ENCODE results near the gene NEK10.

DNA sequence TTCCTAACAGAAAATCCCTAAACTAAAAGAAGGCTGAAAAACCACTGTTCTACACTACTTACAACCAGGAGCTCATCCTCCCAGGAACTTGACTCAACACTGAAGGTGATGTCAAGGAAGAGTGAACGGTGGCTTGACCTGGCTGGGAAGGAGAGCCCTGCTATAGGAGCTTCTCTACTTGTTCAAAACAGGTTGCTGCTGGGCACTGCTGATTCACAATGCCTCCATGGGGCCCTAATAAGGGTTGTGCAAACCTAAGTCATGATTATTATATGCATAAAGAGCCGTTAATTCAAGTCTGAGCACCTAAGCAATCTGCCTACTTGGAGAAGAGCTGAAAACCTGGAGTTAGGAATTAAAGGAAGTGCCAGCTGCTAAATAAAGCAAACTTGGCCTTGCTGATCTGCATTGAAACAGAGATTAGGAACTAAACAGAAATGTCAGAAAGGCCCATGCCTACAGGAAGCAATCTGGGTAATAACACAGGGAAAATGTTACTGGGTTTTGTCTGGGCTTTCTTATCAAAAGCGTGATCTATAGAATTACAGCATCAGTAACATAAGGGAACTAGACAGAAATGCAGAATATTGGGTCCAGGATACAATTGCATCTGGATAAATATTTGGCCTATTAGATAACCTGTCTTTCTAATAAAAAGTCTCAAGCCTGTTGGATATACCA is 243.2 kb downstream of the NEK10 start:
- TF ChIP-seq CTCF (IDR thresholded peaks at IDR 0.05 in 2 of 3, conservative IDR thresholded peaks at IDR 0.05 in 1 of 3; ENCODE audit: insufficient read depth in 2 of 3, low read depth in 1 of 3, low read length in 3 of 3) (no peak), GATA2 (CRISPR knock-in tag; IDR thresholded peaks at IDR 0.05) (no peak), POLR2AphosphoS5 (IDR thresholded peaks at IDR 0.05; ENCODE audit: control insufficient read depth, insufficient read depth, low read depth, low read length) (no peak), ZBTB26 (CRISPR knock-in tag; IDR thresholded peaks at IDR 0.05) (no peak), GABPA (tag; conservative IDR thresholded peaks at IDR 0.05; ENCODE audit: low read depth) (no peak), CCAR2 (IDR thresholded peaks at IDR 0.05; ENCODE audit: low read depth, low read length) (no peak), ELK1 (CRISPR knock-in tag; IDR thresholded peaks at IDR 0.05) (no peak)
- TF ChIP-seq, protein P1, sequence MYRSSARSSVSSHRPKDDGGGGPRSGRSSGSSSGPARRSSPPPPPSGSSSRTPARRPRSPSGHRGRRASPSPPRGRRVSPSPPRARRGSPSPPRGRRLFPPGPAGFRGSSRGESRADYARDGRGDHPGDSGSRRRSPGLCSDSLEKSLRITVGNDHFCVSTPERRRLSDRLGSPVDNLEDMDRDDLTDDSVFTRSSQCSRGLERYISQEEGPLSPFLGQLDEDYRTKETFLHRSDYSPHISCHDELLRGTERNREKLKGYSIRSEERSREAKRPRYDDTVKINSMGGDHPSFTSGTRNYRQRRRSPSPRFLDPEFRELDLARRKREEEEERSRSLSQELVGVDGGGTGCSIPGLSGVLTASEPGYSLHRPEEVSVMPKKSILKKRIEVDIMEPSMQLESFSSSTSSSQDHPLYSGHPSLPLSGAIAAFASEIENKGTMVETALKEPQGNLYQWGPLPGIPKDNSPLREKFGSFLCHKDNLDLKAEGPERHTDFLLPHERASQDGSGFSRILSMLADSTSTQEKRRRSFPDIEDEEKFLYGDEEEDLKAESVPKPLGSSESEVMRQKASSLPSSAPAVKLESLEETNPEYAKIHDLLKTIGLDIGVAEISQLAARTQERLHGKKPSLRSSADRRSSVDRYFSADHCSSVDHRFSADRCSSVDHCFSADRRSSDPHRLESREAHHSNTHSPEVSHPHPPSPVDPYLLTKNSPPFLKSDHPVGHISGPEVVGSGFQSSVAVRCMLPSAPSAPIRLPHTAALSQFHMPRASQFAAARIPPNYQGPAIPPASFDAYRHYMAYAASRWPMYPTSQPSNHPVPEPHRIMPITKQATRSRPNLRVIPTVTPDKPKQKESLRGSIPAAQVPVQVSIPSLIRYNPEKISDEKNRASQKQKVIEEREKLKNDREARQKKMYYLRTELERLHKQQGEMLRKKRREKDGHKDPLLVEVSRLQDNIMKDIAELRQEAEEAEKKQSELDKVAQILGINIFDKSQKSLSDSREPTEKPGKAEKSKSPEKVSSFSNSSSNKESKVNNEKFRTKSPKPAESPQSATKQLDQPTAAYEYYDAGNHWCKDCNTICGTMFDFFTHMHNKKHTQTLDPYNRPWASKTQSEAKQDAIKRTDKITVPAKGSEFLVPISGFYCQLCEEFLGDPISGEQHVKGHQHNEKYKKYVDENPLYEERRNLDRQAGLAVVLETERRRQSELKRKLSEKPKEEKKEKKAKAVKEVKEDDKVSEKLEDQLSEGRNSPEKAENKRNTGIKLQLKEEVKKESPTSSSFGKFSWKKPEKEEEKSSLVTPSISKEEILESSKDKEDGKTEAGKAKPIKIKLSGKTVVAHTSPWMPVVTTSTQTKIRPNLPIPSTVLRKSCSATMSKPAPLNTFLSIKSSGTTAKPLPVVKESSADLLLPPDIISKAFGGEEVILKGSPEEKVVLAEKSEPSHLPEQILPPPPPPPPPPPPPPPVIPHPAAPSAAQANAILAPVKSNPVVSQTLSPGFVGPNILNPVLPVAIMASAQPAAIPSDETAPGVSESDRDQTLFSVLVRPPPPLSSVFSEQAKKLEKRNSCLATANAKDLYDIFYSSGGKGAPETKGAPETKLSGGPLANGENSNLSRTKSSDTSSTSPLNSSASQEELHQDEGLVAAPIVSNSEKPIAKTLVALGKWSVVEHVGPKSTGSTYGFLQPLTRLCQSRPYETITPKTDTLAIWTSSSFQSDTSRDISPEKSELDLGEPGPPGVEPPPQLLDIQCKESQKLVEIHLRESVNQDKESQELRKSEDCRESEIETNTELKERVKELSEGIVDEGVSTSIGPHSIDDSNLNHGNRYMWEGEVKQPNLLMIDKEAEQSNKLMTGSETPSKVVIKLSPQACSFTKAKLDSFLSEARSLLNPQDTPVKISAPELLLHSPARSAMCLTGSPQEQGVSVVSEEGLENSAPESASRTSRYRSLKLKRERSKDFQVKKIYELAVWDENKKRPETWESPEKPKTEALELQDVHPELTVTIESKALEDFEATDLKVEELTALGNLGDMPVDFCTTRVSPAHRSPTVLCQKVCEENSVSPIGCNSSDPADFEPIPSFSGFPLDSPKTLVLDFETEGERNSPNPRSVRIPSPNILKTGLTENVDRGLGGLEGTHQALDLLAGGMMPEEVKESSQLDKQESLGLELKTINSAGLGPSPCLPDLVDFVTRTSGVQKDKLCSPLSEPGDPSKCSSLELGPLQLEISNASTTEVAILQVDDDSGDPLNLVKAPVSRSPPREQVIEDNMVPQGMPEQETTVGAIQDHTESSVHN (IDR thresholded peaks at IDR 0.05; ENCODE audit: borderline replicate concordance in 1 of 2, low read depth in 1 of 2) = no peak
